SK-N-SH (cell line): ENCODE results near the gene C9. TPM values are rescaled to one million over a fixed set of nuclear protein-coding genes. Genes with fewer than 3 reads are reported as not detected.
"Not testable (repeated sequence)": the region's sequence is repeated elsewhere in the genome, so short reads cannot be mapped to it uniquely, and the experiment has no call there.

Experiments used
- CTCF ChIA-PET: fragments of 300-600, 350-600 bp; formaldehyde crosslinking; extraction: SDS; loops from one replicate; lab custom pipeline; 2021; lab: Yijun Ruan, JAX
- POLR2A ChIA-PET: fragments of 350-600 bp; sonication (Branson Sonifier 250); formaldehyde crosslinking; extraction: SDS; loops from one replicate; lab custom pipeline; 2020; ENCODE audit warnings: antibody characterized with exemption, inconsistent platforms; lab: Yijun Ruan, JAX
- DNase-seq: peaks from one replicate; pipeline ENCODE4 v3.0.0; 2012
- H2AFZ ChIP-seq: fragments of 200-600 bp; sonication (generic); 2 replicates; pipeline ENCODE4 v1.8.1; 2016; ENCODE audit warnings: antibody characterized with exemption, mild to moderate bottlenecking, low read depth
- H3F3A ChIP-seq: fragments of 200-600 bp; sonication (generic); replicated peaks from 2 replicates; pipeline ENCODE3; 2016; ENCODE audit warnings: antibody characterized with exemption, mild to moderate bottlenecking; ENCODE audit not compliant: insufficient read depth
- H3K27ac ChIP-seq, 2 experiments: fragments of 200-500 bp in 1 of 2; fragments of 200-600 bp in 1 of 2; sonication (Bioruptor generic) in 1 of 2; sonication (generic), shearing (Covaris generic) in 1 of 2; 2 replicates each; pipeline versions ENCODE4 v1.5.1 to v1.6.1; 2014 to 2016; ENCODE audit warnings: low read depth in 2 of 2, inconsistent platforms in 1 of 2, low read length in 1 of 2, mild to moderate bottlenecking in 1 of 2, mixed read lengths in 1 of 2
- H3K27me3 ChIP-seq: fragments of 200-600 bp; sonication (generic), shearing (Covaris generic); 2 replicates; pipeline ENCODE4 v1.6.1; 2016; ENCODE audit warnings: mixed run types; ENCODE audit not compliant: insufficient read depth
- H3K36me3 ChIP-seq, 2 experiments: fragments of 200-500 bp in 1 of 2; fragments of 200-600 bp in 1 of 2; sonication (Bioruptor generic) in 1 of 2; sonication (generic) in 1 of 2; replicated peaks in 1 of 2; 2 replicates each; pipeline versions ENCODE3 to v1.5.1; 2014 to 2016; ENCODE audit warnings: low read length in 1 of 2, mild to moderate bottlenecking in 1 of 2; ENCODE audit not compliant: insufficient read depth in 2 of 2, control insufficient read depth in 1 of 2
- H3K4me1 ChIP-seq, 2 experiments: fragments of 200-500 bp in 1 of 2; fragments of 200-600 bp in 1 of 2; sonication (Bioruptor generic) in 1 of 2; sonication (generic), shearing (Covaris generic) in 1 of 2; 2 replicates each; pipeline versions ENCODE4 v1.5.1 to v1.6.1; 2014 to 2016; ENCODE audit warnings: low read depth in 1 of 2, low read length in 1 of 2, mixed run types in 1 of 2; ENCODE audit not compliant: insufficient read depth in 2 of 2, control insufficient read depth in 1 of 2
- H3K4me2 ChIP-seq: fragments of 200-600 bp; sonication (generic), shearing (Covaris generic); 2 replicates; pipeline ENCODE4 v1.6.1; 2017; ENCODE audit warnings: mixed run types
- H3K4me3 ChIP-seq, 2 experiments: fragments of 200-500 bp in 1 of 2; fragments of 200-600 bp in 1 of 2; sonication (Bioruptor generic) in 1 of 2; sonication (generic), shearing (Covaris generic) in 1 of 2; 2 replicates each; pipeline versions ENCODE4 v1.5.1 to v1.8.1; 2014 to 2016; ENCODE audit warnings: low read depth in 2 of 2, inconsistent platforms in 1 of 2, low read length in 1 of 2, mild to moderate bottlenecking in 1 of 2, mixed read lengths in 1 of 2, moderate library complexity in 1 of 2
- H3K79me2 ChIP-seq: fragments of 200-600 bp; sonication (generic); 2 replicates; pipeline ENCODE4 v1.8.1; 2017; ENCODE audit warnings: mild to moderate bottlenecking; ENCODE audit not compliant: insufficient read depth
- H3K9ac ChIP-seq: fragments of 200-600 bp; sonication (generic); 2 replicates; pipeline ENCODE4 v1.6.1; 2017; ENCODE audit warnings: mixed run types
- H3K9me2 ChIP-seq: fragments of 200-600 bp; sonication (generic); 2 replicates; pipeline ENCODE4 v1.6.1; 2017; ENCODE audit warnings: mixed run types
- H3K9me3 ChIP-seq: fragments of 200-600 bp; sonication (generic); 2 replicates; pipeline ENCODE4 v1.6.1; 2017; ENCODE audit warnings: mixed run types, mild to moderate bottlenecking, moderate library complexity
- H4K20me1 ChIP-seq: fragments of 200-600 bp; sonication (generic); 2 replicates; pipeline ENCODE4 v1.6.1; 2017; ENCODE audit warnings: mild to moderate bottlenecking, mixed run types; ENCODE audit not compliant: insufficient read depth
- FOXM1 ChIP-seq: IDR thresholded peaks from 2 replicates; pipeline ENCODE4 v1.4.0; 2012; ENCODE audit warnings: low read depth, mild to moderate bottlenecking
- GABPA ChIP-seq: IDR thresholded peaks from 2 replicates; pipeline ENCODE4 v1.4.0; 2012; ENCODE audit warnings: low read depth, mild to moderate bottlenecking
- GATA2 ChIP-seq: sonication (generic); formaldehyde crosslinking; IDR thresholded peaks from 2 replicates; pipeline ENCODE4 v1.5.0; 2020; ENCODE audit warnings: mild to moderate bottlenecking, missing genetic modification reagents
- MEF2A ChIP-seq: IDR thresholded peaks from 2 replicates; pipeline ENCODE4 v1.4.0; 2012; ENCODE audit warnings: low read depth, borderline replicate concordance
- MXI1 ChIP-seq: IDR thresholded peaks from 2 replicates; pipeline ENCODE4 v1.6.1; 2012; ENCODE audit warnings: mild to moderate bottlenecking, low read depth, low read length, improper control_type of control experiment
- POLR2AphosphoS5 ChIP-seq: IDR thresholded peaks from 2 replicates; pipeline ENCODE4 v1.6.1; 2012; ENCODE audit warnings: low read depth, low read length
- RCOR1 ChIP-seq: fragments of 150-350 bp; IDR thresholded peaks from 2 replicates; pipeline ENCODE4 v1.6.1; 2017; ENCODE audit warnings: antibody characterized with exemption, low read length
- REST ChIP-seq: IDR thresholded peaks from 2 replicates; pipeline ENCODE4 v1.6.1; 2012; ENCODE audit warnings: mild to moderate bottlenecking, low read depth, low read length, moderate library complexity
- SMC3 ChIP-seq: IDR thresholded peaks from 2 replicates; pipeline ENCODE4 v1.6.1; 2012; ENCODE audit warnings: low read depth, low read length, improper control_type of control experiment
- TCF12 ChIP-seq: IDR thresholded peaks from 2 replicates; pipeline ENCODE4 v1.4.0; 2012
- USF2 ChIP-seq: fragments of 150-350 bp; IDR thresholded peaks from 2 replicates; pipeline ENCODE4 v1.6.1; 2017; ENCODE audit warnings: antibody characterized with exemption, low read length, low read depth, borderline replicate concordance
- ZBTB33 ChIP-seq: IDR thresholded peaks from 2 replicates; pipeline ENCODE4 v1.4.0; 2012; ENCODE audit warnings: low read depth, borderline replicate concordance
- WGBS: methylation state at CpG from one replicate; pipeline ENCODE4 v1.1.6; 2017; ENCODE audit warnings: low lambda C conversion rate; 5-methylcytosine and 5-hydroxymethylcytosine counted together
- polyA plus RNA-seq, 3 experiments: library from polyadenylated mRNA; depleted of rRNA; stranded (reverse); fragments of >200 nt; gene quantifications; 2 replicates each; pipeline ENCODE4 v1.2.3, GENCODE V29; 2012

The C9 gene
- polyA plus RNA-seq, 1 of the 3 experiments (the other 2 are of a cell fraction) = not detected

GRCh38 chr5:39273314-39273954, 90.9 kb downstream of the C9 start:
- no peaks in the 10 kb centered on the region for H3F3A ChIP-seq
- H3K9me3 ChIP-seq = no peaks in the 10 kb centered on the region
- 16% methylated on average over 2 of the region's 2 CpGs for WGBS
- H3K4me2 ChIP-seq = no peak overlapping the region
- no peak for DNase-seq
- H3K79me2 ChIP-seq = no peaks in the 10 kb centered on the region
- no peaks in the 10 kb centered on the region for H4K20me1 ChIP-seq
- no peaks in the 10 kb centered on the region for H3K36me3 ChIP-seq
- CTCF ChIA-PET = interaction anchor here (0.7 kb wide), 1 partner anchor 10 kb away, joined by 3 read pairs; no protein-coding TSS in a partner anchor
- no peak overlapping the region for H2AFZ ChIP-seq
- POLR2A ChIA-PET = no interaction called here
- no peak overlapping the region for H3K4me3 ChIP-seq
- H3K27ac ChIP-seq = no peak overlapping the region
- no peak for TF ChIP-seq REST
- TF ChIP-seq USF2 = no peak
- TF ChIP-seq GABPA = no peak
- no peak overlapping the region for H3K9ac ChIP-seq
- no peaks in the 10 kb centered on the region for H3K4me1 ChIP-seq
- H3K9me2 ChIP-seq = no peaks in the 10 kb centered on the region
- H3K27me3 ChIP-seq = no peaks in the 10 kb centered on the region; the same call in 1 of the 2 replicates

- POLR2A ChIA-PET = interaction anchor here (0.6 kb wide), 1 partner anchor 21 kb away, joined by 3 read pairs; no protein-coding TSS in a partner anchor
- H2AFZ ChIP-seq, H3K9me3 ChIP-seq, H3K4me1 ChIP-seq, H3K36me3 ChIP-seq, H3K4me2 ChIP-seq, H4K20me1 ChIP-seq, H3K9ac ChIP-seq, H3K4me3 ChIP-seq, DNase-seq, H3K27ac ChIP-seq, H3K9me2 ChIP-seq, CTCF ChIA-PET, H3K27me3 ChIP-seq, H3F3A ChIP-seq, H3K79me2 ChIP-seq: not testable (repeated sequence)
- 19% methylated on average over 14 of the region's 14 CpGs for WGBS
These were observed 91.4 kb downstream of the C9 start for GRCh38 chr5:39272869-39273231.

GRCh38 chr5:39270225-39270848, 94.0 kb downstream of the C9 start:
- POLR2A ChIA-PET = no interaction called here
- no peak overlapping the region for H3K4me3 ChIP-seq
- 6% methylated on average over 2 of the region's 2 CpGs for WGBS
- TF ChIP-seq MEF2A (no peak), TCF12 (no peak), GATA2 (no peak), MXI1 (no peak), GABPA (no peak), SMC3 (no peak), RCOR1 (no peak), USF2 (no peak), ZBTB33 (no peak), FOXM1 (no peak), POLR2AphosphoS5 (no peak)

More at GRCh38 chr5:39270225-39270848, 94.0 kb downstream of the C9 start:
- Histone ChIP-seq H3K79me2 (no peaks in the 10 kb centered on the region), H3K9me3 (no peaks in the 10 kb centered on the region), H3F3A (no peaks in the 10 kb centered on the region), H3K4me1 (no peaks in the 10 kb centered on the region), H3K27ac (no peak overlapping the region), H3K9me2 (no peaks in the 10 kb centered on the region), H3K36me3 (no peaks in the 10 kb centered on the region), H3K9ac (no peak overlapping the region), H3K27me3 (peaks cover 9% of the 10 kb centered on the region; the same call in 1 of the 2 replicates), H4K20me1 (no peaks in the 10 kb centered on the region), H3K4me2 (no peak overlapping the region), H2AFZ (no peak overlapping the region)
- DNase-seq = no peak
- CTCF ChIA-PET = interaction anchor here (1.2 kb wide), 1 partner anchor 52 kb away, joined by 3 read pairs; no protein-coding TSS in a partner anchor
